Measurements from ENCODE around the gene GSX1. TPM values are rescaled to one million over a fixed set of nuclear protein-coding genes. Genes with fewer than 3 reads are reported as not detected.

GSX1 gene
- total RNA-seq, 1 experiment from 2014 or later = not detected

DNA sequence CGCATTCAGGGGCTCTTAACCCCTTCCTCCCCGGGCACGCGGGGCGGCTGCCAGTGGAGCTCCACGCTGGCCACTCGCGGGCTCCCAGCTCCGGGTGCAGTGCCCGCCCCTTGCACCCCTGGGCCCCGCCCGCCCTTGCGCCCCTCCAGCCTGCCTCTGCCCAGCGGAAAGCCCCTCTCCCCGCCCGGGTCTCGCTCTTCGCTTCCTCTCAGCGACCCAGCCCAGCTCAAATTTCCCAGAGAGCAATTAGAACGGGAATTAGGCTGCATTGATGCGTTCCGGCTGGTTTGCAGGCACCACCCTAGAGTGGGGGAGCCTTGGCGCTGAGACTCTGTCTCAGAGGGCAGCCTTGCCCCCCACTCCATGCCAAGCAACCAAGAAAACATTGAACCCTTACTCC is 1.8 kb upstream of the GSX1 start:
- H3K9me3 ChIP-seq (ENCODE audit: low read length) = no peaks in the 10 kb centered on the region
- H3K36me3 ChIP-seq (ENCODE audit: insufficient read depth, low read length) = no peaks in the 10 kb centered on the region
- peaks cover 18% of the 10 kb centered on the region for H3K4me1 ChIP-seq (ENCODE audit: low read length)
- no peak for DNase-seq
- H4K20me1 ChIP-seq (ENCODE audit: insufficient read depth, low read depth, low read length) = no peaks in the 10 kb centered on the region
- peak overlapping the region; percentile 57 for H3K4me3 ChIP-seq (ENCODE audit: low read length)
- H3K27ac ChIP-seq (ENCODE audit: low read length) = no peak overlapping the region
- no peak overlapping the region for H3K9ac ChIP-seq (ENCODE audit: low read length)
- H3K9me2 ChIP-seq (replicated peaks; ENCODE audit: insufficient read depth, low read length) = no peaks in the 10 kb centered on the region
- H3K79me2 ChIP-seq (ENCODE audit: low read length) = no peaks in the 10 kb centered on the region
- peak overlapping the region; percentile 75 for H3K4me2 ChIP-seq (ENCODE audit: low read depth, low read length, poor library complexity, severe bottlenecking)
- peak overlapping the region; percentile 62; the same call in 1 of the 2 replicates for H2AFZ ChIP-seq (ENCODE audit: low read length)
- no peaks in the 10 kb centered on the region for H3K27me3 ChIP-seq (ENCODE audit: low read length)

DNA sequence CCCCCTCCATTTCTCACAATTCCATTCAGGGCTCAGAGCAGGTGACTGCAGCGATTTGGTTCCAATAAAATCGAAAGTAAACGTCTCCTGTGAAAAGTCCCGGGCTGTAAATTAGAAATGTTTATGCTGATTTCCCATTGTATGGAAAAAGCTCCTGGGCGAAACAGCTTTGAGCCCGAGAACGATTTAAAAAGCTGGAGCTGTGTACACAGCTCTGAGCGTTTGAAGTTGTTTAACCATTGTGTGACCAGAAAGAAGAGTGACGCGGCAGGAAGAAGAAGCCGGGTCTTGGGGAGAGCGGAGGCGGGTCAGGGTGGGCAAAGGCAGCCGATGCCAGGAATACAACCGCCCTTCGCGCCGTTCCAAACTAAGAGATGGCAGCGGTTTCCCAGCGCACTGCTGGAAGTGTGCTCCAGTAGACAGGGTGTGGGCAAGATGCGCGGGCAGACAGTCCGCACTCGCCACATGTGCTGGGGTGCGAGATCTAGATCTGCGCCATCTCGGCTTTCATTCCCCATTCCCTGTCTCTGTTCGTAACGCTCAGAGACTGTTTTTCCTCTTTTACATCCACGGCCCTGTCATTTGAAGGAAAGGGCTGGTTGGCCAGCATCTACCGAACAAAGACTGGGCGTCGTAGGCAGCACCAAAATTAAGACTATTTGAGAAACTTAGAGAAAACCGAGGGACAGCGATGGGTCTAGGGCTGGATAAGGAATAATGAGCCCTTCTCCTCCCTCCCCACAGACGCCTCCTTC is 960 bp upstream of the GSX1 start:
- no peaks in the 10 kb centered on the region for H3K36me3 ChIP-seq (ENCODE audit: insufficient read depth, low read length)
- no peaks in the 10 kb centered on the region for H3K27me3 ChIP-seq (ENCODE audit: low read length)
- H3K9me2 ChIP-seq (replicated peaks; ENCODE audit: insufficient read depth, low read length) = no peaks in the 10 kb centered on the region
- H3K79me2 ChIP-seq (ENCODE audit: low read length) = no peaks in the 10 kb centered on the region
- peak overlapping the region; percentile 75 for H3K4me2 ChIP-seq (ENCODE audit: low read depth, low read length, poor library complexity, severe bottlenecking)
- H3K9ac ChIP-seq (ENCODE audit: low read length) = no peak overlapping the region; the same call in 1 of the 2 replicates
- H3K4me3 ChIP-seq (ENCODE audit: low read length) = peak overlapping the region; percentile 57
- H3K4me1 ChIP-seq (ENCODE audit: low read length) = peaks cover 18% of the 10 kb centered on the region
- H3K27ac ChIP-seq (ENCODE audit: low read length) = no peak overlapping the region
- H2AFZ ChIP-seq (ENCODE audit: low read length) = peak overlapping the region; percentile 62; the same call in 1 of the 2 replicates
- H3K9me3 ChIP-seq (ENCODE audit: low read length) = no peaks in the 10 kb centered on the region
- no peaks in the 10 kb centered on the region for H4K20me1 ChIP-seq (ENCODE audit: insufficient read depth, low read depth, low read length)
- DNase-seq = no peak

DNA sequence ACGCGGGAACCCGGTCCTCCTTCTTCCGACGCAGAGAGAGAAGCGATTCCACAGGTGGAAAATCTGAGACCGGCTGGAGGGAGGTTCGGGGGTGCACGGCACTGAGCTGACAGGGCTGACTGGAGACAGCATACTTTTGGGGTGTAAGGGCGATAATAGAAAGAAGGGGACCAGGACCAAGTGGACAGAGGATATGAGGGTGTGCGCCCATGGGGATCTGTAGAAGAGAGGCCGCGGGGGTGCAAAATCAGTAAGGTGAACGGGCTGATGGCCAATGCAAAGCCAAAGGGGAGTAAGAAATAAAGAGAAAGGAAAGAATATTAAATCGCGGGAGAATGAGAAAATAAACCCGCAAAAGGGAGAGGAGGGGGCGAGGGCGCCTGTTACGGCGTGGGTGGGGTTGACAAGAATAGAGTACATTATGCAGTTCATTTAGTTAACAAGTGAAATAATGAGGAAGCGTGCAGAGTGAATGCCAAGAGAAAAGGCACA is 336 bp upstream of the GSX1 start:
- Histone ChIP-seq H3K27me3 (ENCODE audit: low read length) (no peaks in the 10 kb centered on the region), H3K9ac (ENCODE audit: low read length) (no peak overlapping the region), H3K27ac (ENCODE audit: low read length) (no peak overlapping the region), H3K79me2 (ENCODE audit: low read length) (no peaks in the 10 kb centered on the region), H3K9me3 (ENCODE audit: low read length) (no peaks in the 10 kb centered on the region), H3K36me3 (ENCODE audit: insufficient read depth, low read length) (no peaks in the 10 kb centered on the region), H3K4me1 (ENCODE audit: low read length) (peaks cover 18% of the 10 kb centered on the region), H3K4me3 (ENCODE audit: low read length) (no peak overlapping the region), H2AFZ (ENCODE audit: low read length) (no peak overlapping the region), H3K9me2 (replicated peaks; ENCODE audit: insufficient read depth, low read length) (no peaks in the 10 kb centered on the region), H4K20me1 (ENCODE audit: insufficient read depth, low read depth, low read length) (no peaks in the 10 kb centered on the region), H3K4me2 (ENCODE audit: low read depth, low read length, poor library complexity, severe bottlenecking) (no peak overlapping the region)
- no peak for DNase-seq

DNA sequence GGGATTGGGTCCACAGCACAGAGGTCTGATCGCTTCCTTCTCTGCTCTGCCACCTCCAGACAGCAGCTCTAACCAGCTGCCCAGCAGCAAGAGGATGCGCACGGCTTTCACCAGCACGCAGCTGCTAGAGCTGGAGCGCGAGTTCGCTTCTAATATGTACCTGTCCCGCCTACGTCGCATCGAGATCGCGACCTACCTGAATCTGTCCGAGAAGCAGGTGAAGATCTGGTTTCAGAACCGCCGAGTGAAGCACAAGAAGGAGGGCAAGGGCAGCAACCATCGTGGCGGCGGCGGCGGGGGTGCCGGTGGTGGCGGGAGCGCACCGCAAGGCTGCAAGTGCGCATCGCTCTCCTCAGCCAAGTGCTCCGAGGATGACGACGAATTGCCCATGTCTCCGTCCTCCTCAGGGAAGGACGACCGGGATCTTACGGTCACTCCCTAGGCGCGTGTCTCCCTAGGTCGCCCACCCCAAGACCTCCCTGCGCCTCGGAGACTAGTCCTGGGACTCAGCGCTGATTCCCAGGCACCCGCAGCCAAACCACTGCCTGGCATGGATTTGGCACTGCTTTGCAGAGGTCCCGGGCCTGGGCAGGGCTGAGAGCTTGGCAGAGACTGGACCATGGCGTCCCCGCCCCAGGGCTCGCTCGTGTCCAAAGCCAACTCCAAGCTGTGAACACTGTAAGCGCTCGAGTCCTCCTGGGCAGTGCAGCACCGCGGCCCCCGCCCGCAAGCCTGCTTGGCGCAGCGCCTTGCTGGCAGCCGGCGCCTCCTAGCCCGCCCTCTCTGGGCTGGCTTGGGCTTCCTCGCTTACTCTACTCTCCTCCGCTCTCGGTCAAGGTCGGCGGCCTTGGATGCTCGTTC is 1.5 kb downstream of the GSX1 start:
- Histone ChIP-seq H3K9me2 (replicated peaks; ENCODE audit: insufficient read depth, low read length) (no peaks in the 10 kb centered on the region), H3K36me3 (ENCODE audit: insufficient read depth, low read length) (no peaks in the 10 kb centered on the region), H2AFZ (ENCODE audit: low read length) (no peak overlapping the region), H3K4me1 (ENCODE audit: low read length) (peaks cover 18% of the 10 kb centered on the region), H3K9ac (ENCODE audit: low read length) (no peak overlapping the region), H3K27ac (ENCODE audit: low read length) (no peak overlapping the region), H3K9me3 (ENCODE audit: low read length) (no peaks in the 10 kb centered on the region), H3K27me3 (ENCODE audit: low read length) (no peaks in the 10 kb centered on the region), H3K4me2 (ENCODE audit: low read depth, low read length, poor library complexity, severe bottlenecking) (no peak overlapping the region), H4K20me1 (ENCODE audit: insufficient read depth, low read depth, low read length) (no peaks in the 10 kb centered on the region), H3K79me2 (ENCODE audit: low read length) (no peaks in the 10 kb centered on the region), H3K4me3 (ENCODE audit: low read length) (no peak overlapping the region)
- no peak for DNase-seq

DNA sequence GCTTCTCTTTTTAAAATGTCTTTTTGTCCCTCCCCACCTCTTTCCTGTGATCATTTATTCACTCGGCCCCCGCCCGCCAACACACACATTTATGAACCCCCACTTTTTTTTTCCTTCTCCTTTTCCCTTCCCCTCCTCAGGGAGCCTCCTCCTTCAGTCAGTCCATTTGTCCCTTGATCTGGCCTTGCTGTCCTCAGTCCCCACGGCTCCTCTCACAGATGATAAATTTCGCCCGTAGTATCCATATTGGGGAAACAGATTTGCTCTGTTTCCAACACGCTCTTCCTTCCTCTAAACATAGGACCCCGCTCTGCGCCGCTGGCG is 2.0 kb downstream of the GSX1 start:
- H3K36me3 ChIP-seq (ENCODE audit: insufficient read depth, low read length) = no peaks in the 10 kb centered on the region
- H2AFZ ChIP-seq (ENCODE audit: low read length) = no peak overlapping the region
- no peak overlapping the region for H3K4me3 ChIP-seq (ENCODE audit: low read length)
- DNase-seq = no peak
- no peak overlapping the region for H3K27ac ChIP-seq (ENCODE audit: low read length)
- no peak overlapping the region for H3K4me2 ChIP-seq (ENCODE audit: low read depth, low read length, poor library complexity, severe bottlenecking)
- no peaks in the 10 kb centered on the region for H3K9me2 ChIP-seq (replicated peaks; ENCODE audit: insufficient read depth, low read length)
- H3K9ac ChIP-seq (ENCODE audit: low read length) = no peak overlapping the region
- peaks cover 18% of the 10 kb centered on the region for H3K4me1 ChIP-seq (ENCODE audit: low read length)
- no peaks in the 10 kb centered on the region for H3K27me3 ChIP-seq (ENCODE audit: low read length)
- H3K9me3 ChIP-seq (ENCODE audit: low read length) = no peaks in the 10 kb centered on the region
- no peaks in the 10 kb centered on the region for H4K20me1 ChIP-seq (ENCODE audit: insufficient read depth, low read depth, low read length)
- H3K79me2 ChIP-seq (ENCODE audit: low read length) = no peaks in the 10 kb centered on the region

DNA sequence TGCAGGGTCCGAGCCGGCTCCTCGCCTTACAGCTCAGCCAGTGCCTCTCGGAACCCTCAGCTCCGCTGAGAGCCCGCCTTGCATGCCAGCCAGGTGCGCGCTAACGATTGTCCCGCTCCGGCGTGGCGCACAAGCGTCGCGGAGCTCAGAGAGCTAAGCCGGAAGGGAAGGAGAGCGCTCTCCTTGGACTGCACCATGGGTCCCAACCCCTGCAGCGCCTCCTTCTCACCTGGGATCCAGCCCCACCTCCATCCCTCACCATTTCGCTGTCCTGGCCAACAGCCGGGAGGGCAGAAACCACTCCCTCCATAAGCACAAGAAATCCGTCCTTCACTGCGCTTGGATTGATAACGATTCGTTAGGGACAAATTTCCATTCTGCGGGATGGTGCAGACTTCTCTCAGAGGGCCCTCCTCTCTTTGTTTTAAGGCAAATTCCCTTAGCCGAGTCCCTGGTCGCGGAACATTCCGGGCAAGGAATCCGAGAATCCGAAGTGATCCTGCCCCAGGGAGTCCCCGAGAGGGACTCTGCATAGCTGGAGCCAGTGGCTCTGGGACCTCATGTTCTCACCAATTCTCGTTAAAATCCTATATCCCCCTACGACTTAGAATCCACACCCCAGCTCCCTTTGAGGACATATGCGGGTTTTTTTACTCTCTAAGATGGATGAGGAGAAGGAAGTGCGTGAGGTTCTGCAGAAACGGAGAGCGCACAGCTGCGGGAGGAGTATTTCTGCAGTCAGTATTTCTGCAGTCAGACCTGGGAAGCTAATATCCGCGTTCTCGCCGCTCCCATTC is 2.8 kb downstream of the GSX1 start:
- Histone ChIP-seq H3K4me3 (ENCODE audit: low read length) (no peak overlapping the region), H3K4me2 (ENCODE audit: low read depth, low read length, poor library complexity, severe bottlenecking) (no peak overlapping the region), H3K4me1 (ENCODE audit: low read length) (peaks cover 10% of the 10 kb centered on the region), H3K9me2 (replicated peaks; ENCODE audit: insufficient read depth, low read length) (no peaks in the 10 kb centered on the region), H3K79me2 (ENCODE audit: low read length) (no peaks in the 10 kb centered on the region), H2AFZ (ENCODE audit: low read length) (no peak overlapping the region), H3K27ac (ENCODE audit: low read length) (no peak overlapping the region), H3K9ac (ENCODE audit: low read length) (no peak overlapping the region), H3K36me3 (ENCODE audit: insufficient read depth, low read length) (no peaks in the 10 kb centered on the region), H4K20me1 (ENCODE audit: insufficient read depth, low read depth, low read length) (no peaks in the 10 kb centered on the region), H3K9me3 (ENCODE audit: low read length) (no peaks in the 10 kb centered on the region), H3K27me3 (ENCODE audit: low read length) (no peaks in the 10 kb centered on the region)
- DNase-seq = no peak

DNA sequence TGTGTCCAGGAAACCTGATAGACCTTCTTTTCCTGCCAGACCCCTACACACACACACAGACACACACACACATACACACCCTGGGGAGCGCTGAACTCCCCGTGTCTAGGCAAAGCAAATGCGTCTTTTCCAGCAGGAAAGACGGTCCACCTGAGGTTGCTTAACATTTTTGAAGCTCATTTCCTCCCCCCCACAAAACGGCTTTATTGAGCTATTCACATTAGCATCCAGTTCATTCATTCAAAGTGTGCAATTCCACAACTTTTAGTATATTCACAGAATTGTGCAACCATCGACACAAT is 3.4 kb downstream of the GSX1 start:
- no peak overlapping the region for H2AFZ ChIP-seq (ENCODE audit: low read length)
- no peak overlapping the region for H3K27ac ChIP-seq (ENCODE audit: low read length)
- no peak overlapping the region for H3K9ac ChIP-seq (ENCODE audit: low read length)
- no peaks in the 10 kb centered on the region for H4K20me1 ChIP-seq (ENCODE audit: insufficient read depth, low read depth, low read length)
- H3K36me3 ChIP-seq (ENCODE audit: insufficient read depth, low read length) = no peaks in the 10 kb centered on the region
- no peak overlapping the region for H3K4me2 ChIP-seq (ENCODE audit: low read depth, low read length, poor library complexity, severe bottlenecking)
- no peaks in the 10 kb centered on the region for H3K9me3 ChIP-seq (ENCODE audit: low read length)
- no peaks in the 10 kb centered on the region for H3K9me2 ChIP-seq (replicated peaks; ENCODE audit: insufficient read depth, low read length)
- no peaks in the 10 kb centered on the region for H3K27me3 ChIP-seq (ENCODE audit: low read length)
- no peaks in the 10 kb centered on the region for H3K79me2 ChIP-seq (ENCODE audit: low read length)
- peaks cover 6% of the 10 kb centered on the region for H3K4me1 ChIP-seq (ENCODE audit: low read length)
- H3K4me3 ChIP-seq (ENCODE audit: low read length) = no peak overlapping the region
- no peak for DNase-seq

Measured in Karpas-422 (cell line).